GM18867 (cell line): ENCODE data around the gene ADGRG1.

Source experiments
- ATAC-seq: cut with Tn5 transposase; IDR thresholded peaks from one replicate; pipeline ENCODE4 v1.9.1; 2021; ENCODE audit warnings: mild to moderate bottlenecking, moderate library complexity; ENCODE audit not compliant: unreplicated experiment

ADGRG1 gene

DNA sequence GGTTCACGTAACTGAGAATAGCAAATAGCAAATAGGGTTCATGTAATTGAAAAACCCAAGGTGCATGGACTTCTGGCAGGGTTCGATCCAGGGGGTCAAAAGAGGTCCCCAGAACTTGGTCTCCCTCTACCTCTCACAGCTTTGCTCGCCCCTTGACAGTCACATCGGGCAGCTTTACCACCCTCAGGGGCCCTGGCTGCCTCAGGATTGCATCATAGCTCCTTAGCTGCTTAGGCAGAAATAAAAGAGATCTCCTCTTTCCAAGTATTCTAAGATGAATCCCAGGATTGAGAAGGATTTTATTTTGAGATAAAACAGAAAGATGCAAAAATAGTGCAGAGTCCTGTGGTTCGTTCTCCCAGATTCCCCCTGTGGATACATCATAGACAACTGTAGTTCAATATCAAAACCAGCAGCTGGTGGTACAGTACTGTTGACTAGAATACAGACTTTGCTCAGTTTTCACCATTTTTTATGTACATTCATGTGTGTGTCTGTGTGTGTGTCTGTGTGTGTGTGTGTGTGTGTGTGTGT, 52.5 kb downstream of the ADGRG1 start:
- no peak for ATAC-seq

DNA sequence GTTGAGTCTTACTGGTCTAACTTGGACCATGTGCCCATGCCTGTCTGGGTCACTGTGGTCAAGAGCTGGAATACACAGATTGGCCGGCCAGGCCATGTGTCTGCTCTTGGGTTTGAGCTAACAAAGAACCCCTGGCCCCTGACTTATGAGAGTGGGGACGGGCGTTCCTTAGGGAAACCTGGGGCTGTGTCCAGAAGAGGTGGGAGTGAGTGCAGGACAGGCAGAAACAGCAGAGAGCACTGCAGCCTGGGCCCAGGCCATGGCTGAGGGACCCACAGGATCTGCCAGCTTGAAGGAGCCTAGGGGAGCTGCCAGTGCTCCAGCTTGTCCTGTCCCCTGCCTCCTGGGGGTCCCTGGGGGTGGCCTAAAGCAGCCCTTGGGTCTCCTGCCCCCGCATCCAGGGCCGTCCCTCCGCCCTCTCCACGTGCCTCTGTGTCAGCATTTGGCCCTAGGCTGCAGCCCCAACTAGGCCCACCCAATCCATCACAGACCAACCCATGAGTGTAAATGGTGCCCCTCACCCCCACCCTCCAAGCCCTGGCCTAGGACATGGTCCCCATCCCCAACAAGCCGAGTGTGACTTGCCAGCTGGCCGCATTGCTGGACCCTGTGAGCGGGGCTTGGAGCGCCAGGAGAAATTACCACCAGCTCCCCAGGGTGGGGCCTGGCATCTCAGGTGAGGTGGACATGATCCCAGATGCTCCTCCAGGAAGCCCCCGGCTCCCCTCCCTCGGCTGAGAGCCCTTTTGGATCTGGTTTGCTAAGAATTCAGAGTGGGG, 53.7 kb downstream of the ADGRG1 start:
- no peak for ATAC-seq

DNA sequence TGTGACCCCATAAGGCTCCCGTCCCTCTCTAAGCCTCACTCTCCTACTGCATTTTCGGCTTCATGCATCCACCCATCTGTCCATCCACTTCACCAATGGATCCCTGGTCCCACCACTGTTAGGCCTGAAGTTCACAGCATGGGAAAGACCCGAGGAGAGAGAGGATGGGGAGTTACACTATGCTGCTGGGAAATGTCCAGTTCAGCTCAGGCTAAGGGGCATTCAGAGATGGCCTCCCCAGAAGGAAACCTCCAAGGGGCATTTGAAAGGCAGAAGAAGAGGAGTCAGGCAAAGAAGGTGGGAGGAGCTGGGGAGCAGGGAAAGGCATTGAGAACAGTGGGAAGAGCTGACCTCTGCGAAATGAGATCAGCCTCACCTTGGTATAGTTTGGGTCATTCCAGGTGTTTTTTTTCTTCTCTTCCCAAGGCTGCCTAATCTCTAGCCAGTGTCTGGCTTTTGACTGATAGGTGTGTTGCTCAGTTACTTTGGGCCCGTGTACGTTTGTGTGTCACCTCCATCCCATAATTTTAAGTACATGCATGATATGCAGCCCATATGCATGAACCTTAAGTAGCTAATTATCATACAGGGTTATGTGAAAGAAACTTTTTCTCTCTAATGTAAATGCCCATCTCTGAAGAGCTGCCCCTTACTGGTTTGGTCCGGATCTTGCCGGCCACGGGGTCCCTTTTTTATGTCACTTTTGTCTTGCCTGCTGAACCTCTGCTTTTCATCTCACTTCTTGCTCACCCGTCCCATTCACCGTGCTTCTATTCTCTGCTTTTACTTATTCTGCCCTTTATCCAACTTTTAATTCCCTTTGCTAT, 54.6 kb downstream of the ADGRG1 start:
- ATAC-seq: no peak

DNA sequence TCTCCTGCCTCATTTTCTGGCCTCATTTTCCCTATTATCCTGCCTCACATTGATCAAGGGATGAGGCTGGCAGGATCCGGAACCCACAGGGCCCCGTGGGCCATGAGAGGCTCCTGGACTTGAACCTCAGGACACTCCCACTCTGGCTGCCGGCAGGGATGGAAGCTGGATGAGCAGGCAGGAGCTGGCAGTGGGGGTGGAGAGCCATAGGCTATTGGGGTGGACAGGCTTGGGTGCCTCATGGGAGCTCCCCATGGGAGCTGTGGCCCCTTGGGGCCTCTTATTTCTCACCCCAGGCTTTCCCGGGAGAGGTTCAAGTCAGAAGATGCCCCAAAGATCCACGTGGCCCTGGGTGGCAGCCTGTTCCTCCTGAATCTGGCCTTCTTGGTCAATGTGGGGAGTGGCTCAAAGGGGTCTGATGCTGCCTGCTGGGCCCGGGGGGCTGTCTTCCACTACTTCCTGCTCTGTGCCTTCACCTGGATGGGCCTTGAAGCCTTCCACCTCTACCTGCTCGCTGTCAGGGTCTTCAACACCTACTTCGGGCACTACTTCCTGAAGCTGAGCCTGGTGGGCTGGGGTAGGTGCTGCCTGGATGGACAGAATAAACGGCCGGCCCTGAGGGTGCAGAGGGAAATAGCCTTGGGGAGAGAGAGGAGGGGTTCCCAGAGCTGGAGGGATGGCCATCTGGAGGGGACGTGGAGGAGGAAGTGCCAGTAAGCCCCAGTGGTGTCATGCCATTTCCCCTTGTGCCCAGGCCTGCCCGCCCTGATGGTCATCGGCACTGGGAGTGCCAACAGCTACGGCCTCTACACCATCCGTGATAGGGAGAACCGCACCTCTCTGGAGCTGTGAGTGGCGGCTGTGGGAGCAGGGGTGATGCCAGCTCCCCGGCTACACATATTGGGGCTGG, 55.5 kb downstream of the ADGRG1 start:
- no peak for ATAC-seq

DNA sequence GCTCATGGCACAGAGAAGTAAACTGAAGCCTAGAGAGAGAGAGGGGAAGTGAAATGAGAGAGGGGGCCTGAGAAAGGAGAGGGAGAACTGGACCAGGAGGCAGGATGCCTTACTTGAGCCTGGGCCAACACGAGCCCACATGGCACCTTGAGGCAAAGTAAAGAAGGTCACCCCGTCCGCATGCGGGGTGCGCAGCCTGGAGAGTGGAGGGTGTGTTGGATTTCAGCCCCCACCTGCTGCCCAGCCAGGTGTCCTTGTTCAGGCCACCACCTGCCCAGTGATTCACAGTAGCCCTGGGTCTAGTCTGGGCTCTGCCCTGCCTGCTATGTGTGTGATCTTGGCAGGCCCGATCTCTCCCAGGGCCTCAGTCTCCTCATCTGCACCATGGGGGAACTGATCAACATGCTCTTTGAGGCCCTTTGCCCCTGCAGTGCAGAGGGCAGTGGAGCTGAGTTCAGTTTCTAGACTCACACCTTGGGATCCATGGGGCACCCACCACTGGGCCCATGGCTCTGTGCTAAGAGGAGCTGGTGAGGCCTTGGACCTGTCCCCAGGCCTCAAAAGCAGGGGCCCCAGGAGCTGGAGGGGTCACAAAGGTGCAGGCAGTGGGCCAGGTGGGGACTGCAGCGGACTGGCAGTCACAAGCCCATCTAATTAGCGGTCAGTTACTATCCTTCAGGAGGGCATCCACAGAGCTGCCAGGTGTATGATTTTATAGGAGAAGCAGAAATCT, 56.4 kb downstream of the ADGRG1 start:
- no peak for ATAC-seq

DNA sequence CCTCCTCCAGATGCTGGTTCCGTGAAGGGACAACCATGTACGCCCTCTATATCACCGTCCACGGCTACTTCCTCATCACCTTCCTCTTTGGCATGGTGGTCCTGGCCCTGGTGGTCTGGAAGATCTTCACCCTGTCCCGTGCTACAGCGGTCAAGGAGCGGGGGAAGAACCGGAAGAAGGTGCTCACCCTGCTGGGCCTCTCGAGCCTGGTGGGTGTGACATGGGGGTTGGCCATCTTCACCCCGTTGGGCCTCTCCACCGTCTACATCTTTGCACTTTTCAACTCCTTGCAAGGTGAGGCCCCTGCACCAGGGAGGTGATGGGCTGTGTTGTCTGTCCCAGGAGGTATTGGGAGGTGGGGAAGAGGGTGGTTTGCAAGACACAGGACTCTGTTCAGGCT, 57.2 kb downstream of the ADGRG1 start:
- no peak for ATAC-seq

DNA sequence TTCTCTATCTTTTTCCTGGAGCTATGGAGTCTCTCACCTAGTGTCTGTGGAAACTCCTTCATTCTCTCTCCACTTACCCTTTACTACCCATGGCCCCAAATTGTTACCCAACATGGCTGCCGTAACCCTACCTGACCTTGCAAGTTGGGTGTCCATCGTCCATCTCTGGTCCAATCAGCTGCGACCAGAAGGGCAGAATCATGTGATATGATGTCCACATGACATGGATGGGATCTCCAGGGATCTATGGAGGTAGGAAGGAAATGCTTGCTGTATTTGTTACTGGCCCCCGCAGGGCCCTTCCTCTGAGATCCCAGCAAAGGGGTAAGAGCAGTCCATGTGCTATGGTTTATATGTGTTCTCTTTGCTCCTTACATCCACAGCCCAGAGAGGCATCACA, 58.1 kb downstream of the ADGRG1 start:
- ATAC-seq: no peak

DNA sequence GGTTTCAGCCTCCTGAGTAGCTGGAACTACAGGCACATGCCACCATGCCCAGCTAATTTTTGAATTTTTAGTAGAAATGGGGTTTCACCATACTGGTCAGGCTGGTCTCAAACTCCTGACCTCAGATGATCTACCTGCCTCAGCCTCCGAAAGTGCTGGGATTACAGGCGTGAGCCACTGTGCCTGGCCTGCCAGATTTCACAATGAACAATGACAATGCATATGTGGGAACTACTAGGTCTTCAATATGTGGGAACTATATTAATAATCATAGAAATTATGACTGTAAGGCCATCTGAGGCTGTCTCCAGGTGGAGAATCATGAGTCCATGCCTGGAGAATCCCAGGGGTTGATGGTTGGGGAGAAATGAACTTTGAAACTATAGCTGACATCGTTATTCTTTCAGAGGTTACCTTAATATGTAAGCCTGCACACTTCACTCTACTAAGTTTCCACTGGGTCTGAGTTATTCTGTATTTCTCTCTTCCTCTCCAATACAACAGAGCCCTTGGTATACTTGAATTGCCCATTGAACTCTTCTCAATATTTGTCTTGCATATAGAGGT, 59.0 kb downstream of the ADGRG1 start:
- ATAC-seq: no peak

DNA sequence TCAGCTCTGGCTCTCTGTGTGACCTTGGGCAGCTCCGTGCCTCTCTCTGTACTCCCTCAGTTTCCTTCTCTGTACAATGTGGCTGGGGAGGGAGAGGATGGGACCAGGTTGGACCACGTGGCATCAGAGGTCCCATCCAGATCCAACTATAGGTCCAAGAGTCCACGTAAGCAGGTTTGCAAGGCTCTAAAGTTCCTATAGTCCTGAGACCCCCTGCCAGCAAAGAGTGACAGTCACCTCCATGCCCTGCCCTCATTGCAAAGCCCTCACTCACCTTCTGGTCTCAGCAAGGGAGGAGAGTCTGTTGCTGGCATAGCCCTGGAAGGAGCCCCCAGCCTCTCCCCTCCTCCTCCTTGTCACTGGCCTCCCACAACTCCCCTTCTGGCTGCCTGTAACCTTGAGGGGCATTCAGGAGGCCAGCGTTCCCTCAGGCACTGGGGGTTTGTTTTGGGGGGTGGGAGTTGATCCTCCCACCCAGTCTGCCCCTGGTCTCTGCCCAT, 60.1 kb downstream of the ADGRG1 start:
- no peak for ATAC-seq

DNA sequence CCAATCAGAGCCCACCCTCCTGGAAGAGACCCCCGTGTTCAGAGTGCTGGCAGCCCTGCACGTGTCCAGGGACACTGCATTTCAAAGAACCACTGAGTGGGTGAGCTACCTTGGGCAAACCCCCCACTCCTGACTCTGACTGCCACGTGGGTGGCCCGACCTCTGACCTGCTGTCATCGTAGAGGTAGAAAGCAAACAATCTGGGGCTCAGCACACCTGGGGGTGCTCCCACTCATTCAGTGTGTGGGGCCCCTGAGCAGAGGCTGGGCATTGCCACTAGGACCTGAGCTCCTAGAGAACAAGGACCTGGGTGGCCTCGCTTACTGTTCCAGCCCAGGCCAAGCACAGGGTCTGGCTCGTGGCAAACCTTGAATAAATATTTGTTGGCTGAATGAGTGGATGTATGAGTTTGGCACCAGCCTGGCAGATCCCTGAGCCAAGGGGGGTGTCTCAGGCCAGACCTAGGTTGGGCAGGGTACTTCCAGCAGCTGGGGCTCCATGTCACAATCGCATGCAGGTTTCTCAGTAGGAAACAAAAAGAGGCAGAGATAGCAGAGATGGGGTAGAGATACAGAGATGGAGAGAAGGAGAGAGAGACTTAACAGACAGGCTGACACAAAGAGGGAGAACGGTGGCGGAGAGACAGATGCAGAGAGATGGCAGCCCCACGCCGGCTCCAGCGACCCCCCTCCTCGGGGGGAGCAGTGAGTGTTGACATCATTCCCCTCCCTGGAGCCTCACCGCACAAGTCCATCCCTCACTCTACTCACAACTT, 60.7 kb downstream of the ADGRG1 start:
- no peak for ATAC-seq

DNA sequence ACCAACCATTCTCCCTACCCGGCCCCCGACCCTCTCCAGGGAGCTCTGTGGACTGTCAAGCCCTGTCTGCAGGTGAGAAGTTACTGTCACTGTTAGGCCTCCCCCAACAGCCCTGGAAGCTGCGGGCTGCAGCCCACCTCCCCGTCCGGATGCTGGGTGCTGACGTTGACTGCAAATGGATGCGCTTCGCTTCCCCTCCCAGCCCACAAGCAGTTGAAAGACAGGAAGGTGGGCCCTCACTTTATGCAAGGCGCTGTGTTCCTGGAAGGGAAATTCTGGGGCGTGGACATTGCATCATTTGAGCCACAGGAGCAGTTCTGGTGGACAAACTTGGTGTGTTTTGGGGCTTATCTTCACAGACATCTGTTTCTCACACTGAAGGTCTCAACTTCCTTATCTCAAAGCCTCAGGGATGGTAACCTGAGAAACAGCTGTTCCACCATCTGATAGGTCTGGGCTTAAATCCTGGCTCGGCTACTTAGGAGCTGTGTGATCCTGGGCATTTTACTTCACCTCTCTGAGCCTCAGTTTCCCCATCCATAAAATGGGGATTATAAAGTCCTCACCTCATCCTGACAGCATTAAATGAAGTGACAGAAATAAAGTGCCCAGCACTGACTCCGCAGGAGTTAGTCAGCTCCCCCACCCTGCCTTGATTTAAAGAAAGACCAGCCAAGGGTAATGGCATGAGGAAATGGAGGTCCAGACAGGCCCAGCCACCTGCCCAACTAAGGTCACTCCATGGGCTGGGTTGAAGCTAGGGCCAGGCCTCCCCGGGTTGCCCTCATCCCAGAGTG, 61.5 kb downstream of the ADGRG1 start:
- no peak for ATAC-seq

DNA sequence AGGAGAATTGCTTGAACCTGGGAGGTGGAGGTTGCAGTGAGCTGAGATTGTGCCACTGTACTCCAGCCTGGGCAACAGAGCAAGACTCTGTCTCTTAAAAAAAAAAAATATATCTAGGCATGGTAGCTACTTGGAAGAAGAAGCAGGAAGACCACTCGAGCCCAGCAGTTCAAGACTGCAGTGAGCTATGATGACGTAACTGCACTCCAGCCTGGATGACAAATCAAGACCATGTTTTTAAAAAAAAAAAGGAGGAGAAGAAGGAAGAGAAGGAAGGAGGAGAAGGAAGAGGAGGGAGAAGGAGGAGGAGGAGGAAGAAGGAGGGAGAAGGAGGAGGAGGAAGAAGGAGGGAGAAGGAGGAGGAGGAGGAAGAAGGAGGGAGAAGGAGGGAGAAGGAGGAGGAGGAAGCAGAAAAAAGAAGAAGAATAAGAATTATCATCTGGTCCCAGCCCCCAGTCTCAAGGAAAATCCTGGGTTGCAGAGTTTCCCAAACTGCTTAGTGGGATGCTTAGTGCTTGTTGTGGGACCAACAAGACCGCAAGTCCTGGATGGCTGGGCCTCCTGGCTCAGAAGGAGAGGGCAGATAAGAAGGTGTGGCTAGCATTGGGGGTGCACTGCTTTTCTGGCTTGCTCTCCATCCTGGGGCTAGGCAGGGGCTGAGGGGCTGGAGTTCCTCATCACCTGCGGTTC, 62.5 kb downstream of the ADGRG1 start:
- no peak for ATAC-seq

DNA sequence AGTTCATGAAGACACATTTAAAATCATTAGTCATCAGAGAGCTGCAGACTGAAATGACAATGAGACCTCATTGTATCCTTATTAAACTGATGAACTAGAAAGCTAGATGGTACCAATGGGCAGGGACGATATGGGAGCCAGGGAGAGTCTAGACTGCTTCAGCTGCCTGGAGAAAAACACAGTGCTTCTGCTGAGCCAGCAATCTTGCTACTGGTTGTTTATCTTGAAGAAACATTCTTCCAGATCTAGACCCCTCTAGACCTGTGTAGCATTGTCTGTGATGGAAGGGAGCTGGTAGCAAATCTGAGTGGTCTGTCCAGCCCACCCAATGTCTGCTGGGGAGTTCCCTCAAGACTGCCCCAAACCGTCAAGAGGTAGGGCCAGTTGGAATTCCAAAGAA, 64.2 kb downstream of the ADGRG1 start:
- ATAC-seq: no peak

DNA sequence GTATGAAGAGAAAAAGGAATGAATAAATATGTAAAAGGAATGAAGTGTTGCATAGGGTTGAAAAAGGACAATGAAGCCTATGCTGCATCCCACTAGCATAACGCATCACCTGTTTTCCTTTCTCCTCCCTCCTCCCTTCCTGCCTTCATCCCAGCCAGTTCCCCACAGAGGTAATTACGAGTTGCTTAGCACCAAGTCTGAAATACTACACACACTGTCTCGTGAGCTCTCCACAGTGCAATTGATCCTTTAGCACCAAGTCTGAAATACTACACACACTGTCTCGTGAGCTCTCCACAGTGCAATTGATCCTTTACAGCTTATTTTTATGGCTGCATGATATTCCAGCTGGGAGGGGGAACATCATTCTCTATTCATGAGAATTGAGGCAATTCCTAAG, 65.1 kb downstream of the ADGRG1 start:
- ATAC-seq: no peak

DNA sequence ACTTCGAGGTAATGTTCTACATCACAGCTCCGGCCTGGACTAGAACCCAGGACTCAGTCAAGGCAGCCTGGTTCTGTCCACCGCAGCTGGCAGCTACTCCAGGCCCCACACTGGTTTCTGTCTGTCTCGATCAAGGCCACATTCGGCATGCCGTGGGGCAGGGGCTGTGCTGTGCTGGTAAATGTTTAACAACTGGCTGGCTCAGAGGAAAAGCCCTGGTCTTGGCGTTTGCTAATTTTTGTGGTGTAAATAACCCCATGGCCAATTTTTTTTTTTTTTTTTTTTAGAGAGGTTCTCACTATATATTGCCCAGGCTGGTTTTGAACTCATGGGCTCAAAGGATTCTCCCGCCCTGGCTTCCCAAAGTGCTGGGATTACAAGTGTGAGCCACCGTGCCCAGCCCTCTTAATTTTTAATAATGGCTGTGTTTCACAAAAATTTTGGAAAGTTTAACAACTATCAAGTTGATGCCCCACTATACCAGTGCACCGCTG, 65.8 kb downstream of the ADGRG1 start:
- no peak for ATAC-seq

DNA sequence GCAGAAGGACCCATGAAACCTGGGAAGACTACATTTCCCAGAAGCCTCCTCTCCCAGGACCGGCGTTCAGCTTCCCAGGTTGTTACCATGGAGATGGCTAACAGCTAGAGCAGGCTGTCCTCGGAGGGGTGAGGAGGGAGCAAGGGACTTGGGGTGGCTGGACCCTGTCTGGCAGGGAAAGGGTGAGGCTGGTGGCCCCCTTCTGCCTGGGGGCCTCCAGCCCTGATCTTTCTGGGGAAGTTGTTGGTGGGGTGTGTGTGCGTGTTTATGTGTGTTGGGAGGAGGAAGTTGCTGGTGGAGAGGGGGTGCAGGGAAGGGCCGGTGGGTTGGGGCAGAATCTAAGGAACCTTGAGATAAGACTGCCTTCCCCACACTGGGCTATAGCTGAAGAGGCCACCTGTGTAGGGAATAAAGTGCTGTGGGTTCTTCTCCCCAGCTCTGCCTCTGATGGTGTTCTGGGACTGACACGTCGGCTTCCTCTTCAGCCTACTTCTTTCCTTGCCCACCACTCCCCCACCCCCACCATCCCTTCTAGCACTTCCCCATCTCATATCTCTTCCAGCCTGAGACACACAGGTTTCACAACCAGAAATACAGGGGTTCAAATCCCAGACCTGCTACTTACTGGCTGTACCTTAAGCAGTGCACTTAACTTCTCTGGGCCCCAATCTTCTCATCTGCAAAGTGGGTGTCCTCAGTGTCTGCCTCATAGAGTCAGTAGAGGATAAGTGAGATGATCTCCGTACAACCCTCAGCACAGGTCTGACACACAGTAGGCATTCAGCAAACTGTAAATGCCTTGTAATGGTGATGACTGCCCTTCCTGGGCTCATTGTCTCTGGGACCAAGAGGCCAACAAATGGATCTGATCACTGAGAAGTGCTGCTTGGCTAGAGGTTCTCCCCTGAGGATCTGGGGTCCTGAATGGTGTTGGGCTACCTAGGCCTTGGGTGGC, 66.6 kb downstream of the ADGRG1 start, which contains the start of gene DRC7:
TSS of gene DRC7 (plus strand) at position 82 of the 955 bp plus-strand sequence. CDS start 3,144 bp downstream, outside the sequence.
- no peak for ATAC-seq
